PC-3 (cell line): ENCODE data around the gene C19orf25. TPM values are rescaled to one million over a fixed set of nuclear protein-coding genes. Genes with fewer than 3 reads are reported as not detected.
A peak's percentile ranks its signal among the peaks of the same experiment; 100 is the strongest.

Experiments
- ATAC-seq: fragments of 200-7000 bp; cut with Tn5 transposase; 2 replicates; pipeline ENCODE4 v1.9.1; 2020; ENCODE audit warnings: mild to moderate bottlenecking, moderate library complexity
- BruUV-seq: library from RNA; stranded (reverse); fragments of 400-500 nt; replicated peaks from 2 replicates; lab custom pipeline; 2021; lab: Mats Ljungman, UMichigan
- CTCF ChIA-PET: fragments of 300-600 bp; sonication (Branson Sonifier 250); formaldehyde crosslinking; loops from one replicate; lab custom pipeline; 2022; ENCODE audit warnings: antibody characterized with exemption; lab: Charles Lee
- POLR2A ChIA-PET: fragments of 300-600 bp; sonication (Branson Sonifier 250); formaldehyde crosslinking; loops from one replicate; lab custom pipeline; 2022; ENCODE audit warnings: antibody characterized with exemption; ENCODE audit not compliant: unreplicated experiment; lab: Charles Lee
- DNase-seq: peaks from one replicate; pipeline ENCODE4 v3.0.0-alpha.2; 2015
- H2AFZ ChIP-seq: fragments of 300-600 bp; sonication (generic); 2 replicates; pipeline ENCODE4 v1.6.0; 2016; ENCODE audit warnings: antibody characterized with exemption, low read length
- H3F3A ChIP-seq: fragments of 300-600 bp; sonication (generic); one replicate; pipeline ENCODE4 v1.6.0; 2017; ENCODE audit warnings: antibody characterized with exemption, low read length, control low read depth, mild to moderate bottlenecking; ENCODE audit not compliant: unreplicated experiment
- H3K27ac ChIP-seq: fragments of 300-600 bp; sonication (generic); 2 replicates; pipeline ENCODE4 v1.5.1; 2016; ENCODE audit warnings: mild to moderate bottlenecking, low read length
- H3K27me3 ChIP-seq: fragments of 300-600 bp; sonication (generic); 2 replicates; pipeline ENCODE4 v1.6.1; 2016; ENCODE audit warnings: low read length, mixed read lengths
- H3K36me3 ChIP-seq: fragments of 300-600 bp; sonication (generic); 2 replicates; pipeline ENCODE4 v1.6.1; 2016; ENCODE audit warnings: low read depth, mixed run types, low read length, mixed read lengths
- H3K4me1 ChIP-seq: fragments of 300-600 bp; sonication (generic); 2 replicates; pipeline ENCODE4 v1.5.1; 2016; ENCODE audit warnings: low read length; ENCODE audit not compliant: insufficient read depth
- H3K4me2 ChIP-seq: fragments of 300-600 bp; sonication (generic); 2 replicates; pipeline ENCODE4 v1.6.0; 2016; ENCODE audit warnings: low read length
- H3K4me3 ChIP-seq: fragments of 300-600 bp; sonication (generic); 2 replicates; pipeline ENCODE4 v1.5.1; 2016; ENCODE audit warnings: mild to moderate bottlenecking, low read length, mixed read lengths
- H3K79me2 ChIP-seq: fragments of 300-600 bp; sonication (generic); 2 replicates; pipeline ENCODE4 v1.6.1; 2017; ENCODE audit warnings: low read length, mixed read lengths
- H3K9ac ChIP-seq: fragments of 300-600 bp; sonication (generic); 2 replicates; pipeline ENCODE4 v1.6.0; 2016; ENCODE audit warnings: mild to moderate bottlenecking, low read length
- H3K9me2 ChIP-seq: fragments of 300-600 bp; sonication (generic); replicated peaks from 2 replicates; pipeline ENCODE4 v1.6.1; 2016; ENCODE audit warnings: mixed run types, low read length, mixed read lengths
- H3K9me3 ChIP-seq: fragments of 300-600 bp; sonication (generic); 2 replicates; pipeline ENCODE4 v1.6.1; 2016; ENCODE audit warnings: low read length, mixed read lengths
- H4K20me1 ChIP-seq: fragments of 300-600 bp; sonication (generic); 2 replicates; pipeline ENCODE4 v1.6.1; 2016; ENCODE audit warnings: low read length, mixed read lengths
- CTCF ChIP-seq: fragments of 300-600 bp; sonication (generic); conservative IDR thresholded peaks from 2 replicates; pipeline ENCODE4 v1.5.1; 2017; ENCODE audit warnings: antibody characterized with exemption, low read depth, mild to moderate bottlenecking, low read length
- EZH2 ChIP-seq: fragments of 300-600 bp; sonication (generic); IDR thresholded peaks from one replicate; pipeline ENCODE4 v1.6.1; 2017; ENCODE audit warnings: antibody characterized with exemption, mild to moderate bottlenecking, low read length; ENCODE audit not compliant: unreplicated experiment
- EZH2phosphoT487 ChIP-seq: fragments of 300-600 bp; sonication (generic); IDR thresholded peaks from 2 replicates; pipeline ENCODE4 v1.6.1; 2018; ENCODE audit warnings: mild to moderate bottlenecking, antibody characterized with exemption, low read length, borderline replicate concordance
- intact Hi-C: fragments of 100-400 bp; cut with micrococcal nuclease; formaldehyde crosslinking; loops from 2 replicates; pipeline ENCODE4 v1.9.0; 2023
- total RNA-seq: library from RNA; depleted of rRNA; stranded (reverse); fragments of >200 nt; gene quantifications from 2 replicates; pipeline ENCODE4 v1.2.3, GENCODE V29; 2014

Gene C19orf25
- total RNA-seq, 1 experiment from 2014 or later = 45.0 TPM

- no peaks in the 10 kb centered on the region for H4K20me1 ChIP-seq
- intact Hi-C loops = no loop called here
Observed at GRCh38 chr19:1472231-1473084, 6.6 kb downstream of the C19orf25 start.

GRCh38 chr19:1471515-1472160 lies 7.4 kb downstream of the C19orf25 start:
- DNase-seq = peak; percentile 31
- no peaks in the 10 kb centered on the region for H4K20me1 ChIP-seq
- ChIA-PET CTCF (interaction anchor here (0.9 kb wide), 1 partner anchor 19 kb away, joined by 4 read pairs; the partner anchor contains the start of gene REEP6), POLR2A (no interaction called here)
- no peaks in the 10 kb centered on the region for H3K27me3 ChIP-seq
- no peaks in the 10 kb centered on the region for H3K9me3 ChIP-seq
- H3K4me2 ChIP-seq = peak overlapping the region; percentile 90
- BruUV-seq = no TSS peak
- H3K27ac ChIP-seq = no peak overlapping the region
- no peaks in the 10 kb centered on the region for H3F3A ChIP-seq
- H2AFZ ChIP-seq = no peak overlapping the region
- no peaks in the 10 kb centered on the region for H3K36me3 ChIP-seq
- H3K4me1 ChIP-seq = peaks cover 18% of the 10 kb centered on the region
- H3K9me2 ChIP-seq = no peaks in the 10 kb centered on the region
- peak; percentile 41 for TF ChIP-seq CTCF
- no peak for TF ChIP-seq EZH2phosphoT487
- no peak for TF ChIP-seq EZH2
- peak; percentile 10 for ATAC-seq
- H3K4me3 ChIP-seq = peak overlapping the region; percentile 72; the same call in 1 of the 2 replicates
- peaks cover 25% of the 10 kb centered on the region for H3K79me2 ChIP-seq
- intact Hi-C loops = no loop called here
- no peak overlapping the region for H3K9ac ChIP-seq

More at GRCh38 chr19:1472231-1473084, 6.6 kb downstream of the C19orf25 start:
- H2AFZ ChIP-seq = no peak overlapping the region
- no peak overlapping the region for H3K4me2 ChIP-seq
- no peaks in the 10 kb centered on the region for H3K9me2 ChIP-seq
- no peaks in the 10 kb centered on the region for H3K9me3 ChIP-seq
- H3K4me1 ChIP-seq = peaks cover 18% of the 10 kb centered on the region
- no peak overlapping the region for H3K4me3 ChIP-seq
- H3K9ac ChIP-seq = no peak overlapping the region
- peaks cover 24% of the 10 kb centered on the region for H3K79me2 ChIP-seq
- H3F3A ChIP-seq = no peaks in the 10 kb centered on the region
- no peak for ATAC-seq
- H3K36me3 ChIP-seq = no peaks in the 10 kb centered on the region
- no peak for DNase-seq
- no peak for TF ChIP-seq CTCF
- no peak for TF ChIP-seq EZH2phosphoT487
- no peak for TF ChIP-seq EZH2
- BruUV-seq = no TSS peak
- CTCF ChIA-PET = interaction anchor here (0.9 kb wide), 1 partner anchor 18 kb away, joined by 4 read pairs; the partner anchor contains the start of gene REEP6
- H3K27ac ChIP-seq = no peak overlapping the region
- POLR2A ChIA-PET = no interaction called here
- H3K27me3 ChIP-seq = no peaks in the 10 kb centered on the region
